ENCODE measurements around the gene H1-8.

GRCh38 chr3:129503471-129504291, 39.3 kb upstream of the H1-8 start:
- TF ChIP-seq POLR2AphosphoS5 (IDR thresholded peaks at IDR 0.05) (no peak), CTCF (IDR thresholded peaks at IDR 0.05) (no peak), POLR2A (IDR thresholded peaks at IDR 0.05) (no peak), EP300 (IDR thresholded peaks at IDR 0.05) (no peak)
